ENCODE data around the gene CACNA1H. TPM values are rescaled to one million over a fixed set of nuclear protein-coding genes. Genes with fewer than 3 reads are reported as not detected.

CACNA1H gene
- total and polyA plus RNA-seq, 9 of the 15 experiments (the other 6 are each of a cell fraction or from before 2014, with no cell fraction given) = 0.10 to 0.18 TPM; not detected in 7

DNA sequence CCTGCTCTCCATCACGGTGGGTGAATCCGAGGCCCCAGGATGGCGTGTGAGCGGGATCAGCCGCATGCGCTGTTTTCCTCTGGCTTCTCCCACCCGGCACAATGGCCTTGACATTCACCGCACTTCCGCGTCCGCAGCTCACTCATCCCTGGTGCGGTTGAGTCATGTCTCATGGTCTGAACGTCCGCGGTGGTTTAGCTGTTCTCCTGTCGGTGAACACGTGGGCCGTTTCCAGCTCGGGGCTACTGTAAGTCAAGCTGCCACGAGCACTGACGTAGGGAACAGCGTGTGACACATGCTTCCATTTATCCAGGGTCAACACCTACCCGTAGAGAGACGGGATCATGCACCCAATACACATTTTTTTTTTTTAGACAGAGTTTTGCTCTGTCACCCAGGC is 15.3 kb upstream of the CACNA1H start:
- no peaks in the 10 kb centered on the region for H3K9me1 ChIP-seq (ENCODE audit: control insufficient read depth, insufficient read depth, low read length)
- H3K9ac ChIP-seq (ENCODE audit: insufficient read depth in 1 of 2, low read depth in 2 of 2, low read length in 2 of 2) = no peak overlapping the region; a peak in 1 of 4 replicates
- no peak overlapping the region for H3K27ac ChIP-seq (ENCODE audit: extremely low read depth, low read depth, low read length)
- in situ Hi-C loops (cut with MboI) = no loop called here
- ChIA-PET POLR2A (interaction anchor here (0.6 kb wide), 1 partner anchor 560 kb away, joined by 3 read pairs; no protein-coding TSS in a partner anchor), CTCF (ENCODE audit: low intra/inter-chr PET ratio) (no interaction called here)
- FAIRE-seq (peak; percentile 11), ATAC-seq (peak; percentile 74), DNase-seq (ENCODE audit: extremely low read depth in 1 of 4, low spot score in 3 of 4) (peak; percentile 42 to 59 (median 48))
- no peak overlapping the region for H3K4me2 ChIP-seq (ENCODE audit: insufficient read depth, low read length)
- H3K36me3 ChIP-seq (ENCODE audit: control insufficient read depth, insufficient read depth, low read length) = no peaks in the 10 kb centered on the region
- H3K9me3 ChIP-seq (replicated peaks; ENCODE audit: control insufficient read depth, insufficient read depth, low read depth, low read length) = no peaks in the 10 kb centered on the region
- H3K4me1 ChIP-seq (replicated peaks in 1 of 2; ENCODE audit: control insufficient read depth in 2 of 2, insufficient read depth in 2 of 2, low read length in 2 of 2) = peaks cover 0 to 20% of the 10 kb centered on the region in 2 experiments; a peak in 2 of 5 replicates
- no peaks in the 10 kb centered on the region for H3K79me2 ChIP-seq (ENCODE audit: control insufficient read depth, insufficient read depth, low read length)
- H3K4me3 ChIP-seq = no peak overlapping the region
- intact Hi-C loops (cut with micrococcal nuclease) = no loop called here
- 2% methylated on average over 22 of the region's 24 CpGs for WGBS (ENCODE audit: insufficient coverage, low coverage, missing lambda C conversion rate)
- H2AFZ ChIP-seq (ENCODE audit: low read depth, low read length) = peak overlapping the region; percentile 48; the same call in 1 of the 2 replicates
- peaks cover 16 to 62% of the 10 kb centered on the region in 2 experiments; a peak in 4 of 5 replicates for H3K27me3 ChIP-seq (ENCODE audit: control insufficient read depth in 2 of 2, insufficient read depth in 2 of 2, low read length in 2 of 2)
- H4K20me1 ChIP-seq (replicated peaks; ENCODE audit: control insufficient read depth, insufficient read depth, low read length) = peaks cover 8% of the 10 kb centered on the region
- BruUV-seq (replicated peaks) = no TSS peak
- TF ChIP-seq, protein P1, sequence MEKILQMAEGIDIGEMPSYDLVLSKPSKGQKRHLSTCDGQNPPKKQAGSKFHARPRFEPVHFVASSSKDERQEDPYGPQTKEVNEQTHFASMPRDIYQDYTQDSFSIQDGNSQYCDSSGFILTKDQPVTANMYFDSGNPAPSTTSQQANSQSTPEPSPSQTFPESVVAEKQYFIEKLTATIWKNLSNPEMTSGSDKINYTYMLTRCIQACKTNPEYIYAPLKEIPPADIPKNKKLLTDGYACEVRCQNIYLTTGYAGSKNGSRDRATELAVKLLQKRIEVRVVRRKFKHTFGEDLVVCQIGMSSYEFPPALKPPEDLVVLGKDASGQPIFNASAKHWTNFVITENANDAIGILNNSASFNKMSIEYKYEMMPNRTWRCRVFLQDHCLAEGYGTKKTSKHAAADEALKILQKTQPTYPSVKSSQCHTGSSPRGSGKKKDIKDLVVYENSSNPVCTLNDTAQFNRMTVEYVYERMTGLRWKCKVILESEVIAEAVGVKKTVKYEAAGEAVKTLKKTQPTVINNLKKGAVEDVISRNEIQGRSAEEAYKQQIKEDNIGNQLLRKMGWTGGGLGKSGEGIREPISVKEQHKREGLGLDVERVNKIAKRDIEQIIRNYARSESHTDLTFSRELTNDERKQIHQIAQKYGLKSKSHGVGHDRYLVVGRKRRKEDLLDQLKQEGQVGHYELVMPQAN (IDR thresholded peaks at IDR 0.05; ENCODE audit: borderline replicate concordance) = peak; percentile 54; the same call in 1 of the 2 replicates
- TF ChIP-seq SREBF1 (IDR thresholded peaks at IDR 0.05; ENCODE audit: borderline replicate concordance, low read depth, low read length) (no peak), NFXL1 (CRISPR knock-in tag; IDR thresholded peaks at IDR 0.05) (no peak), SRSF7 (optimal IDR thresholded peaks at IDR 0.05; ENCODE audit: low read depth, low read length) (no peak), KAT2B (IDR thresholded peaks at IDR 0.05; ENCODE audit: low read depth, low read length) (no peak), SP1 (CRISPR knock-in tag; IDR thresholded peaks at IDR 0.05) (no peak), RFX5 (IDR thresholded peaks at IDR 0.05; ENCODE audit: low read depth, low read length) (no peak), CREM (IDR thresholded peaks at IDR 0.05; ENCODE audit: low read depth) (peak; percentile 55), ZFX (CRISPR knock-in tag; IDR thresholded peaks at IDR 0.05) (no peak), MYC (IDR thresholded peaks at IDR 0.05; ENCODE audit: low read depth, low read length) (peak; percentile 58; the same call in 1 of the 2 replicates), MYC (CRISPR knock-in tag; IDR thresholded peaks at IDR 0.05; ENCODE audit: borderline replicate concordance, low read depth) (no peak), ELF1 (tag; IDR thresholded peaks at IDR 0.05) (peak; percentile 69)
- TF ChIP-seq, protein P2, sequence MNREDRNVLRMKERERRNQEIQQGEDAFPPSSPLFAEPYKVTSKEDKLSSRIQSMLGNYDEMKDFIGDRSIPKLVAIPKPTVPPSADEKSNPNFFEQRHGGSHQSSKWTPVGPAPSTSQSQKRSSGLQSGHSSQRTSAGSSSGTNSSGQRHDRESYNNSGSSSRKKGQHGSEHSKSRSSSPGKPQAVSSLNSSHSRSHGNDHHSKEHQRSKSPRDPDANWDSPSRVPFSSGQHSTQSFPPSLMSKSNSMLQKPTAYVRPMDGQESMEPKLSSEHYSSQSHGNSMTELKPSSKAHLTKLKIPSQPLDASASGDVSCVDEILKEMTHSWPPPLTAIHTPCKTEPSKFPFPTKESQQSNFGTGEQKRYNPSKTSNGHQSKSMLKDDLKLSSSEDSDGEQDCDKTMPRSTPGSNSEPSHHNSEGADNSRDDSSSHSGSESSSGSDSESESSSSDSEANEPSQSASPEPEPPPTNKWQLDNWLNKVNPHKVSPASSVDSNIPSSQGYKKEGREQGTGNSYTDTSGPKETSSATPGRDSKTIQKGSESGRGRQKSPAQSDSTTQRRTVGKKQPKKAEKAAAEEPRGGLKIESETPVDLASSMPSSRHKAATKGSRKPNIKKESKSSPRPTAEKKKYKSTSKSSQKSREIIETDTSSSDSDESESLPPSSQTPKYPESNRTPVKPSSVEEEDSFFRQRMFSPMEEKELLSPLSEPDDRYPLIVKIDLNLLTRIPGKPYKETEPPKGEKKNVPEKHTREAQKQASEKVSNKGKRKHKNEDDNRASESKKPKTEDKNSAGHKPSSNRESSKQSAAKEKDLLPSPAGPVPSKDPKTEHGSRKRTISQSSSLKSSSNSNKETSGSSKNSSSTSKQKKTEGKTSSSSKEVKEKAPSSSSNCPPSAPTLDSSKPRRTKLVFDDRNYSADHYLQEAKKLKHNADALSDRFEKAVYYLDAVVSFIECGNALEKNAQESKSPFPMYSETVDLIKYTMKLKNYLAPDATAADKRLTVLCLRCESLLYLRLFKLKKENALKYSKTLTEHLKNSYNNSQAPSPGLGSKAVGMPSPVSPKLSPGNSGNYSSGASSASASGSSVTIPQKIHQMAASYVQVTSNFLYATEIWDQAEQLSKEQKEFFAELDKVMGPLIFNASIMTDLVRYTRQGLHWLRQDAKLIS (CRISPR knock-in tag; IDR thresholded peaks at IDR 0.05) = no peak
- TF ChIP-seq, protein P3, sequence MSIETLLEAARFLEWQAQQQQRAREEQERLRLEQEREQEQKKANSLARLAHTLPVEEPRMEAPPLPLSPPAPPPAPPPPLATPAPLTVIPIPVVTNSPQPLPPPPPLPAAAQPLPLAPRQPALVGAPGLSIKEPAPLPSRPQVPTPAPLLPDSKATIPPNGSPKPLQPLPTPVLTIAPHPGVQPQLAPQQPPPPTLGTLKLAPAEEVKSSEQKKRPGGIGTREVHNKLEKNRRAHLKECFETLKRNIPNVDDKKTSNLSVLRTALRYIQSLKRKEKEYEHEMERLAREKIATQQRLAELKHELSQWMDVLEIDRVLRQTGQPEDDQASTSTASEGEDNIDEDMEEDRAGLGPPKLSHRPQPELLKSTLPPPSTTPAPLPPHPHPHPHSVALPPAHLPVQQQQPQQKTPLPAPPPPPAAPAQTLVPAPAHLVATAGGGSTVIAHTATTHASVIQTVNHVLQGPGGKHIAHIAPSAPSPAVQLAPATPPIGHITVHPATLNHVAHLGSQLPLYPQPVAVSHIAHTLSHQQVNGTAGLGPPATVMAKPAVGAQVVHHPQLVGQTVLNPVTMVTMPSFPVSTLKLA (conservative IDR thresholded peaks at IDR 0.05) = peak in 1 of 2 experiments; percentile 82; a peak in 3 of 4 replicates
- TF ChIP-seq, protein P4, sequence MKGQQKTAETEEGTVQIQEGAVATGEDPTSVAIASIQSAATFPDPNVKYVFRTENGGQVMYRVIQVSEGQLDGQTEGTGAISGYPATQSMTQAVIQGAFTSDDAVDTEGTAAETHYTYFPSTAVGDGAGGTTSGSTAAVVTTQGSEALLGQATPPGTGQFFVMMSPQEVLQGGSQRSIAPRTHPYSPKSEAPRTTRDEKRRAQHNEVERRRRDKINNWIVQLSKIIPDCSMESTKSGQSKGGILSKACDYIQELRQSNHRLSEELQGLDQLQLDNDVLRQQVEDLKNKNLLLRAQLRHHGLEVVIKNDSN (CRISPR knock-in tag; IDR thresholded peaks at IDR 0.05) = peak; percentile 77

Data from K562 (cell line).